Inferior parietal cortex (tissue), 1 donor: Measurements from ENCODE around the gene TBC1D30.
"Not testable (repeated sequence)": the region's sequence is repeated elsewhere in the genome, so short reads cannot be mapped to it uniquely, and the experiment has no call there.

Experiments
- DNase-seq: peaks from one replicate; pipeline ENCODE4 v3.0.0-alpha.2; 2016; ENCODE audit errors: extremely low spot score

Gene TBC1D30

GRCh38 chr12:64824500-64825142 is at the start of gene TBC1D30:
TBC1D30 (plus strand) TSS chr12:64824647; CDS start chr12:64824880, 233 bp downstream.
- DNase-seq: peak; percentile 17

GRCh38 chr12:64775147-64775736 is 49.2 kb upstream of the TBC1D30 start:
- DNase-seq: not testable (repeated sequence)

- no peak for DNase-seq
These were observed 45.0 kb upstream of the TBC1D30 start for GRCh38 chr12:64779354-64779974.

GRCh38 chr12:64780132-64780530 is 44.3 kb upstream of the TBC1D30 start:
- DNase-seq: no peak

GRCh38 chr12:64780531-64781279 is 43.7 kb upstream of the TBC1D30 start:
- no peak for DNase-seq

- DNase-seq: no peak
These were observed 42.9 kb upstream of the TBC1D30 start for GRCh38 chr12:64781280-64782190.

- no peak for DNase-seq
These were observed 42.1 kb upstream of the TBC1D30 start for GRCh38 chr12:64782191-64782876.

- DNase-seq: no peak
These were observed 38.6 kb upstream of the TBC1D30 start for GRCh38 chr12:64785838-64786237.

GRCh38 chr12:64790166-64790565 is 34.3 kb upstream of the TBC1D30 start:
- no peak for DNase-seq

- DNase-seq: no peak
These were observed 33.4 kb upstream of the TBC1D30 start for GRCh38 chr12:64791036-64791435.

- no peak for DNase-seq
These were observed 32.3 kb upstream of the TBC1D30 start for GRCh38 chr12:64792128-64792527.

- no peak for DNase-seq
These were observed 30.8 kb upstream of the TBC1D30 start for GRCh38 chr12:64793610-64794009.

GRCh38 chr12:64794305-64794704 is 30.1 kb upstream of the TBC1D30 start:
- DNase-seq: no peak

GRCh38 chr12:64796205-64796845 is 28.1 kb upstream of the TBC1D30 start:
- DNase-seq: peak; percentile 88

- DNase-seq: no peak
These were observed 27.3 kb upstream of the TBC1D30 start for GRCh38 chr12:64797156-64797555.

GRCh38 chr12:64798165-64798564 is 26.3 kb upstream of the TBC1D30 start:
- DNase-seq: no peak

- no peak for DNase-seq
These were observed 23.8 kb upstream of the TBC1D30 start for GRCh38 chr12:64800640-64801039.

GRCh38 chr12:64801381-64801780 is 23.1 kb upstream of the TBC1D30 start:
- DNase-seq: no peak

GRCh38 chr12:64802180-64802775 is 22.2 kb upstream of the TBC1D30 start:
- peak; percentile 72 for DNase-seq

- DNase-seq: no peak
These were observed 18.3 kb upstream of the TBC1D30 start for GRCh38 chr12:64806173-64806572.
